PC-9 (cell line): ENCODE measurements around the gene ELFN1.

Source experiments
- EZH2 ChIP-seq: fragments of 200-600 bp; sonication (generic); IDR thresholded peaks from 2 replicates; pipeline ENCODE4 v1.8.0; 2017; ENCODE audit warnings: antibody characterized with exemption, low read depth
- TF ChIP-seq, protein P1 (sequence below): fragments of 200-600 bp; sonication (generic); conservative IDR thresholded peaks from 2 replicates; pipeline ENCODE4 v1.6.1; 2017; ENCODE audit warnings: mixed run types, antibody characterized with exemption, mild to moderate bottlenecking, moderate library complexity

DNA sequence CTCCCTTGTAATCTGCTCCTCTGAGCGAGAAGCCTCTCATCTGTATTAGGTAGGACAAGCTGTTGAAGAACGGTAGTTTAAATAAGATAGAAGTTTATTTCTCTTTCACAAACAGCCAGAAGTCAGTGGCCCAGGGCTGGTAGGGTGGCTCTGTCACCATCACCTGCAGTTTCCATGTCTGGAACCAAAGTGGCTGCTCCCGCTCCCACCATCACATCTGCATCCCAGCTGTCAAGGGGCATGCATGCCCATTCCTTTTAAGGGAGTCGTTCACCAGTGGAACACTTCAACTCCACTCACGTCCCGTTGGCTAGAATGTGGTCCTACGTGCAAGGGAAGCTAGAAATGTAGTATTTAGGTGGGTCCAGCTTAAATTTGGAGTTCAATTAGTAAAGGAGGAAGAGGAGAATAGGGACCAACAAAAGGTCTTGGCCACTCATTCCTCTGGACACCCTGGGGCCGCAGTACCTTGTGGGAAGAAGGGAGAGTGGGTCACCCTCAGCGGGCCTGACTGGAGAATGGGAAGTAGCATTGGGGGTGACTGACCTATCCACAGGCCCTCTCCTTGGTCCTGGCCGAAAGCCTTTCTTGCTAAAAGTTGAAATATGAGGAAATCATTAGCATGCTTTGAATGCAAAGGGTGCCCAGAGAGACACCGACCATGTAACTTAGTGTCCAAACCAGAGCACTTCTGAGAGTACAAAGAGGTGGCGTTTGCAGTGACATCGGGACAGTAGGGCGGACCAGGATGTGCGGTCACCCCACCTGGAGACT lies 48.0 kb downstream of the ELFN1 start:
- TF ChIP-seq, protein P1, sequence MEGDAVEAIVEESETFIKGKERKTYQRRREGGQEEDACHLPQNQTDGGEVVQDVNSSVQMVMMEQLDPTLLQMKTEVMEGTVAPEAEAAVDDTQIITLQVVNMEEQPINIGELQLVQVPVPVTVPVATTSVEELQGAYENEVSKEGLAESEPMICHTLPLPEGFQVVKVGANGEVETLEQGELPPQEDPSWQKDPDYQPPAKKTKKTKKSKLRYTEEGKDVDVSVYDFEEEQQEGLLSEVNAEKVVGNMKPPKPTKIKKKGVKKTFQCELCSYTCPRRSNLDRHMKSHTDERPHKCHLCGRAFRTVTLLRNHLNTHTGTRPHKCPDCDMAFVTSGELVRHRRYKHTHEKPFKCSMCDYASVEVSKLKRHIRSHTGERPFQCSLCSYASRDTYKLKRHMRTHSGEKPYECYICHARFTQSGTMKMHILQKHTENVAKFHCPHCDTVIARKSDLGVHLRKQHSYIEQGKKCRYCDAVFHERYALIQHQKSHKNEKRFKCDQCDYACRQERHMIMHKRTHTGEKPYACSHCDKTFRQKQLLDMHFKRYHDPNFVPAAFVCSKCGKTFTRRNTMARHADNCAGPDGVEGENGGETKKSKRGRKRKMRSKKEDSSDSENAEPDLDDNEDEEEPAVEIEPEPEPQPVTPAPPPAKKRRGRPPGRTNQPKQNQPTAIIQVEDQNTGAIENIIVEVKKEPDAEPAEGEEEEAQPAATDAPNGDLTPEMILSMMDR = no peak
- TF ChIP-seq EZH2 = no peak
